ENCODE data around the gene LDLRAD3. TPM values are rescaled to one million over a fixed set of nuclear protein-coding genes. Genes with fewer than 3 reads are reported as not detected.

LDLRAD3 gene
- polyA plus RNA-seq, 1 of the 3 experiments (the other 2 are of a cell fraction): 10.6 TPM

GRCh38 chr11:36240801-36241200 lies 296.9 kb downstream of the LDLRAD3 start:
- Histone ChIP-seq H3K27ac (ENCODE audit: low read depth in 2 of 2, low read length in 1 of 2) (no peak overlapping the region), H4K20me1 (ENCODE audit: insufficient read depth) (no peaks in the 10 kb centered on the region), H3K4me3 (ENCODE audit: low read depth in 2 of 2, low read length in 1 of 2) (no peak overlapping the region), H3K27me3 (ENCODE audit: insufficient read depth) (no peaks in the 10 kb centered on the region), H3K79me2 (ENCODE audit: insufficient read depth) (no peaks in the 10 kb centered on the region), H3K4me2 (no peak overlapping the region), H3K4me1 (ENCODE audit: control insufficient read depth in 1 of 2, insufficient read depth in 2 of 2, low read depth in 1 of 2, low read length in 1 of 2) (peaks cover 0 to 4% of the 10 kb centered on the region in 2 experiments; a peak in 1 of 4 replicates), H3K9me3 (no peaks in the 10 kb centered on the region), H3K9me2 (no peaks in the 10 kb centered on the region), H2AFZ (ENCODE audit: low read depth) (no peak overlapping the region), H3K9ac (no peak overlapping the region), H3F3A (replicated peaks; ENCODE audit: insufficient read depth) (no peaks in the 10 kb centered on the region), H3K36me3 (replicated peaks in 1 of 2; ENCODE audit: control insufficient read depth in 1 of 2, insufficient read depth in 2 of 2, low read length in 1 of 2) (no peaks in the 10 kb centered on the region)
- ChIA-PET POLR2A (no interaction called here), CTCF (interaction anchor here (0.8 to 2.4 kb wide), 4 partner anchors 11 to 238 kb away, joined by 3 to 7 read pairs (median 6); no protein-coding TSS in a partner anchor)
- peak; percentile 39 for DNase-seq
- WGBS (ENCODE audit: low lambda C conversion rate): 78% methylated on average over 4 of the region's 4 CpGs
- TF ChIP-seq EP300 (IDR thresholded peaks at IDR 0.05; ENCODE audit: borderline replicate concordance in 1 of 2, low read depth in 1 of 2, low read length in 1 of 2): peak in 1 of 2 experiments; percentile 43; a peak in 1 of 4 replicates
- peak; percentile 78; the same call in 1 of the 2 replicates for TF ChIP-seq RCOR1 (IDR thresholded peaks at IDR 0.05; ENCODE audit: low read length)
- peak; percentile 79 for TF ChIP-seq GATA2 (CRISPR knock-in tag; IDR thresholded peaks at IDR 0.05)
- TF ChIP-seq FOXJ3 (CRISPR knock-in tag; IDR thresholded peaks at IDR 0.05): 0 out of 2 replicates have a peak, but pooled peaks have one; percentile 19
- no peak for TF ChIP-seq TEAD4 (IDR thresholded peaks at IDR 0.05; ENCODE audit: borderline replicate concordance, insufficient read depth)

- ChIA-PET CTCF (interaction anchor here (0.8 to 2.4 kb wide), 8 partner anchors 8 to 419 kb away, joined by 3 to 7 read pairs (median 6); no protein-coding TSS in a partner anchor), POLR2A (no interaction called here)
- H3K79me2 ChIP-seq (ENCODE audit: insufficient read depth): no peaks in the 10 kb centered on the region
- H3F3A ChIP-seq (replicated peaks; ENCODE audit: insufficient read depth): no peaks in the 10 kb centered on the region
- WGBS (ENCODE audit: low lambda C conversion rate): 70% methylated on average over 1 of the region's 1 CpG
- H3K4me2 ChIP-seq: no peak overlapping the region
- no peaks in the 10 kb centered on the region for H3K9me2 ChIP-seq
- no peak overlapping the region for H2AFZ ChIP-seq (ENCODE audit: low read depth)
- H3K36me3 ChIP-seq (replicated peaks in 1 of 2; ENCODE audit: control insufficient read depth in 1 of 2, insufficient read depth in 2 of 2, low read length in 1 of 2): no peaks in the 10 kb centered on the region
- no peaks in the 10 kb centered on the region for H3K27me3 ChIP-seq (ENCODE audit: insufficient read depth)
- TF ChIP-seq JUND (IDR thresholded peaks at IDR 0.05) (no peak), FOXJ3 (CRISPR knock-in tag; IDR thresholded peaks at IDR 0.05) (no peak), CHD2 (IDR thresholded peaks at IDR 0.05; ENCODE audit: low read length, partially characterized antibody) (no peak), PBX3 (IDR thresholded peaks at IDR 0.05) (no peak), TEAD4 (IDR thresholded peaks at IDR 0.05; ENCODE audit: borderline replicate concordance, insufficient read depth) (no peak), CTCF (IDR thresholded peaks at IDR 0.05) (no peak), EZH2phosphoT487 (IDR thresholded peaks at IDR 0.05; ENCODE audit: borderline replicate concordance, low read depth) (no peak), ELF1 (IDR thresholded peaks at IDR 0.05) (no peak), RXRA (IDR thresholded peaks at IDR 0.05; ENCODE audit: borderline replicate concordance, low read depth) (no peak), SMC3 (IDR thresholded peaks at IDR 0.05; ENCODE audit: low read depth, low read length) (no peak), RFX5 (IDR thresholded peaks at IDR 0.05; ENCODE audit: low read length) (no peak), GABPA (IDR thresholded peaks at IDR 0.05; ENCODE audit: low read depth) (no peak), SIN3A (IDR thresholded peaks at IDR 0.05; ENCODE audit: borderline replicate concordance, low read depth, low read length) (no peak), FOXM1 (IDR thresholded peaks at IDR 0.05; ENCODE audit: low read depth) (no peak)
- no peak overlapping the region for H3K27ac ChIP-seq (ENCODE audit: low read depth in 2 of 2, low read length in 1 of 2)
- peaks cover 0 to 4% of the 10 kb centered on the region in 2 experiments; a peak in 1 of 4 replicates for H3K4me1 ChIP-seq (ENCODE audit: control insufficient read depth in 1 of 2, insufficient read depth in 2 of 2, low read depth in 1 of 2, low read length in 1 of 2)
- no peak overlapping the region for H3K4me3 ChIP-seq (ENCODE audit: low read depth in 2 of 2, low read length in 1 of 2)
- DNase-seq: no peak
- H4K20me1 ChIP-seq (ENCODE audit: insufficient read depth): no peaks in the 10 kb centered on the region
- no peak overlapping the region for H3K9ac ChIP-seq
- no peaks in the 10 kb centered on the region for H3K9me3 ChIP-seq
These were observed 297.6 kb downstream of the LDLRAD3 start for GRCh38 chr11:36241497-36241896.

Data from SK-N-SH (cell line).